ENCODE results near the gene CTNNBL1. TPM values are rescaled to one million over a fixed set of nuclear protein-coding genes. Genes with fewer than 3 reads are reported as not detected.
"Not testable (repeated sequence)": the region's sequence is repeated elsewhere in the genome, so short reads cannot be mapped to it uniquely, and the experiment has no call there.

CTNNBL1 gene
- total RNA-seq, 1 experiment from 2014 or later = 44.7 TPM

GRCh38 chr20:37706298-37706697, 12.5 kb downstream of the CTNNBL1 start:
- DNase-seq (ENCODE audit: low read depth) = no peak

- DNase-seq (ENCODE audit: low read depth) = no peak
These were observed 17.2 kb downstream of the CTNNBL1 start for GRCh38 chr20:37711001-37711400.

GRCh38 chr20:37711994-37712964, 18.4 kb downstream of the CTNNBL1 start:
- no peak for DNase-seq (ENCODE audit: low read depth)

- no peak for DNase-seq (ENCODE audit: low read depth)
These were observed 19.6 kb downstream of the CTNNBL1 start for GRCh38 chr20:37713396-37713795.

- DNase-seq (ENCODE audit: low read depth) = no peak
These were observed 21.3 kb downstream of the CTNNBL1 start for GRCh38 chr20:37714978-37715672.

- DNase-seq (ENCODE audit: low read depth) = no peak
These were observed 27.9 kb downstream of the CTNNBL1 start for GRCh38 chr20:37721751-37722150.

- not testable (repeated sequence) for DNase-seq (ENCODE audit: low read depth)
These were observed 28.5 kb downstream of the CTNNBL1 start for GRCh38 chr20:37722312-37722711.

GRCh38 chr20:37723668-37724067, 29.8 kb downstream of the CTNNBL1 start:
- DNase-seq (ENCODE audit: low read depth) = no peak

- no peak for DNase-seq (ENCODE audit: low read depth)
These were observed 31.3 kb downstream of the CTNNBL1 start for GRCh38 chr20:37725165-37725564.

- DNase-seq (ENCODE audit: low read depth) = no peak
These were observed 32.0 kb downstream of the CTNNBL1 start for GRCh38 chr20:37725855-37726254.

GRCh38 chr20:37726321-37726720, 32.5 kb downstream of the CTNNBL1 start:
- no peak for DNase-seq (ENCODE audit: low read depth)

- DNase-seq (ENCODE audit: low read depth) = no peak
These were observed 33.4 kb downstream of the CTNNBL1 start for GRCh38 chr20:37726971-37727956.

- DNase-seq (ENCODE audit: low read depth) = no peak
These were observed 34.3 kb downstream of the CTNNBL1 start for GRCh38 chr20:37727957-37728634.

GRCh38 chr20:37728635-37728983, 34.8 kb downstream of the CTNNBL1 start:
- DNase-seq (ENCODE audit: low read depth) = no peak

GRCh38 chr20:37729452-37729851, 35.6 kb downstream of the CTNNBL1 start:
- DNase-seq (ENCODE audit: low read depth) = no peak

GRCh38 chr20:37729909-37730308, 36.1 kb downstream of the CTNNBL1 start:
- DNase-seq (ENCODE audit: low read depth) = no peak

- no peak for DNase-seq (ENCODE audit: low read depth)
These were observed 39.6 kb downstream of the CTNNBL1 start for GRCh38 chr20:37733416-37733815.

GRCh38 chr20:37734228-37734985, 40.6 kb downstream of the CTNNBL1 start:
- peak; percentile 26 for DNase-seq (ENCODE audit: low read depth)

- DNase-seq (ENCODE audit: low read depth) = no peak
These were observed 41.7 kb downstream of the CTNNBL1 start for GRCh38 chr20:37735541-37735940.

- no peak for DNase-seq (ENCODE audit: low read depth)
These were observed 42.3 kb downstream of the CTNNBL1 start for GRCh38 chr20:37736132-37736531.

Data from Daoy (cell line).